Measurements from ENCODE around the gene NOTUM. TPM values are rescaled to one million over a fixed set of nuclear protein-coding genes. Genes with fewer than 3 reads are reported as not detected.
A peak's percentile ranks its signal among the peaks of the same experiment; 100 is the strongest.

The NOTUM gene
- total and polyA plus RNA-seq, 2 donors (not counting 1 experiment from before 2014, with no cell fraction given): 0.02 to 0.50 TPM

- Histone ChIP-seq H3K27me3 (ENCODE audit: control insufficient read depth, insufficient read depth, low read length) (no peaks in the 10 kb centered on the region), H4K20me1 (ENCODE audit: control insufficient read depth, extremely low read depth, insufficient read depth, low read length) (no peaks in the 10 kb centered on the region), H3K79me2 (ENCODE audit: control insufficient read depth, insufficient read depth, low read length) (no peaks in the 10 kb centered on the region), H3K9me3 (ENCODE audit: control insufficient read depth, insufficient read depth, low read depth, low read length) (no peaks in the 10 kb centered on the region), H3K27ac (ENCODE audit: insufficient read depth, low read length) (no peak overlapping the region), H2AFZ (ENCODE audit: low read length) (no peak overlapping the region), H3K36me3 (ENCODE audit: control insufficient read depth, insufficient read depth, low read length) (peaks cover 12% of the 10 kb centered on the region), H3K4me3 (replicated peaks in 1 of 4; ENCODE audit: control extremely low read depth in 1 of 4, insufficient read depth in 1 of 4, low read depth in 3 of 4, low read length in 4 of 4) (no peak overlapping the region), H3K4me2 (ENCODE audit: extremely low read depth, insufficient read depth, low read length) (no peak overlapping the region), H3K9ac (ENCODE audit: insufficient read depth, low read length) (no peak overlapping the region), H3K4me1 (ENCODE audit: control insufficient read depth, extremely low read depth, insufficient read depth, low read length) (no peaks in the 10 kb centered on the region)
- TF ChIP-seq CTCF (conservative IDR thresholded peaks at IDR 0.05 in 1 of 2, IDR thresholded peaks at IDR 0.05 in 1 of 2; ENCODE audit: low read depth in 1 of 2, low read length in 2 of 2): no peak
- TF ChIP-seq EZH2 (IDR thresholded peaks at IDR 0.05; ENCODE audit: low read length, missing control alignments): no peak
- no peak for DNase-seq (ENCODE audit: low read depth in 2 of 2)
These were observed 19.8 kb upstream of the NOTUM start for GRCh38 chr17:81980707-81981343.

GRCh38 chr17:81980122-81980521 lies 19.1 kb upstream of the NOTUM start:
- Histone ChIP-seq H3K79me2 (ENCODE audit: control insufficient read depth, insufficient read depth, low read length) (no peaks in the 10 kb centered on the region), H3K9ac (ENCODE audit: insufficient read depth, low read length) (no peak overlapping the region), H4K20me1 (ENCODE audit: control insufficient read depth, extremely low read depth, insufficient read depth, low read length) (no peaks in the 10 kb centered on the region), H3K36me3 (ENCODE audit: control insufficient read depth, insufficient read depth, low read length) (peaks cover 7% of the 10 kb centered on the region), H3K4me2 (ENCODE audit: extremely low read depth, insufficient read depth, low read length) (no peak overlapping the region), H3K9me3 (ENCODE audit: control insufficient read depth, insufficient read depth, low read depth, low read length) (no peaks in the 10 kb centered on the region), H2AFZ (ENCODE audit: low read length) (no peak overlapping the region), H3K27ac (ENCODE audit: insufficient read depth, low read length) (no peak overlapping the region), H3K4me3 (replicated peaks in 1 of 4; ENCODE audit: control extremely low read depth in 1 of 4, insufficient read depth in 1 of 4, low read depth in 3 of 4, low read length in 4 of 4) (no peak overlapping the region), H3K27me3 (ENCODE audit: control insufficient read depth, insufficient read depth, low read length) (no peaks in the 10 kb centered on the region), H3K4me1 (ENCODE audit: control insufficient read depth, extremely low read depth, insufficient read depth, low read length) (no peaks in the 10 kb centered on the region)
- DNase-seq (ENCODE audit: low read depth in 2 of 2): no peak
- TF ChIP-seq EZH2 (IDR thresholded peaks at IDR 0.05; ENCODE audit: low read length, missing control alignments): no peak

GRCh38 chr17:81978524-81979298 lies 17.7 kb upstream of the NOTUM start:
- no peaks in the 10 kb centered on the region for H3K27me3 ChIP-seq (ENCODE audit: control insufficient read depth, insufficient read depth, low read length)
- no peaks in the 10 kb centered on the region for H3K79me2 ChIP-seq (ENCODE audit: control insufficient read depth, insufficient read depth, low read length)
- H3K27ac ChIP-seq (ENCODE audit: insufficient read depth, low read length): no peak overlapping the region
- TF ChIP-seq EZH2 (IDR thresholded peaks at IDR 0.05; ENCODE audit: low read length, missing control alignments) (no peak), CTCF (conservative IDR thresholded peaks at IDR 0.05 in 1 of 2, IDR thresholded peaks at IDR 0.05 in 1 of 2; ENCODE audit: low read depth in 1 of 2, low read length in 2 of 2) (no peak)
- H3K9ac ChIP-seq (ENCODE audit: insufficient read depth, low read length): no peak overlapping the region
- H3K4me2 ChIP-seq (ENCODE audit: extremely low read depth, insufficient read depth, low read length): no peak overlapping the region
- peak overlapping the region in 2 of 4 experiments; percentile 84 to 88 for H3K4me3 ChIP-seq (replicated peaks in 1 of 4; ENCODE audit: control extremely low read depth in 1 of 4, insufficient read depth in 1 of 4, low read depth in 3 of 4, low read length in 4 of 4)
- H4K20me1 ChIP-seq (ENCODE audit: control insufficient read depth, extremely low read depth, insufficient read depth, low read length): no peaks in the 10 kb centered on the region
- H3K9me3 ChIP-seq (ENCODE audit: control insufficient read depth, insufficient read depth, low read depth, low read length): no peaks in the 10 kb centered on the region
- peaks cover 1% of the 10 kb centered on the region for H3K36me3 ChIP-seq (ENCODE audit: control insufficient read depth, insufficient read depth, low read length)
- DNase-seq (ENCODE audit: low read depth in 2 of 2): no peak
- H2AFZ ChIP-seq (ENCODE audit: low read length): no peak overlapping the region
- H3K4me1 ChIP-seq (ENCODE audit: control insufficient read depth, extremely low read depth, insufficient read depth, low read length): no peaks in the 10 kb centered on the region
